ENCODE data around the gene SERPINI1.
A peak's percentile ranks its signal among the peaks of the same experiment; 100 is the strongest.

SERPINI1 gene

GRCh38 chr3:167734498-167735232, 856 bp upstream of the SERPINI1 start, which contains the start of gene PDCD10:
Gene PDCD10, minus strand, starts transcription at chr3:167734892. Its CDS starts 14,735 bp downstream, at chr3:167720157.
- DNase-seq (ENCODE audit: low spot score): peak; percentile 86

- DNase-seq (ENCODE audit: low spot score): no peak
Observed at GRCh38 chr3:167736264-167736787, 805 bp downstream of the SERPINI1 start.

- DNase-seq (ENCODE audit: low spot score): no peak
Observed at GRCh38 chr3:167736997-167737396, 1.5 kb downstream of the SERPINI1 start.

GRCh38 chr3:167738037-167738436, 2.5 kb downstream of the SERPINI1 start:
- DNase-seq (ENCODE audit: low spot score): no peak

GRCh38 chr3:167739190-167739810, 3.8 kb downstream of the SERPINI1 start:
- no peak for DNase-seq (ENCODE audit: low spot score)

- peak; percentile 19 for DNase-seq (ENCODE audit: low spot score)
Observed at GRCh38 chr3:167740961-167741587, 5.6 kb downstream of the SERPINI1 start.

- DNase-seq (ENCODE audit: low spot score): no peak
Observed at GRCh38 chr3:167742338-167742737, 6.8 kb downstream of the SERPINI1 start.

GRCh38 chr3:167743799-167744198, 8.3 kb downstream of the SERPINI1 start:
- DNase-seq (ENCODE audit: low spot score): no peak

- no peak for DNase-seq (ENCODE audit: low spot score)
Observed at GRCh38 chr3:167749209-167749608, 13.7 kb downstream of the SERPINI1 start.

GRCh38 chr3:167749728-167750127, 14.2 kb downstream of the SERPINI1 start:
- DNase-seq (ENCODE audit: low spot score): no peak

GRCh38 chr3:167750272-167750971, 14.9 kb downstream of the SERPINI1 start:
- DNase-seq (ENCODE audit: low spot score): no peak

GRCh38 chr3:167754049-167754448, 18.5 kb downstream of the SERPINI1 start:
- DNase-seq (ENCODE audit: low spot score): no peak

GRCh38 chr3:167761302-167761701, 25.8 kb downstream of the SERPINI1 start:
- DNase-seq (ENCODE audit: low spot score): no peak

GRCh38 chr3:167762296-167762695, 26.8 kb downstream of the SERPINI1 start:
- no peak for DNase-seq (ENCODE audit: low spot score)

- no peak for DNase-seq (ENCODE audit: low spot score)
Observed at GRCh38 chr3:167772992-167773391, 37.5 kb downstream of the SERPINI1 start.

GRCh38 chr3:167773584-167773983, 38.1 kb downstream of the SERPINI1 start:
- no peak for DNase-seq (ENCODE audit: low spot score)

GRCh38 chr3:167776066-167776685, 40.7 kb downstream of the SERPINI1 start:
- no peak for DNase-seq (ENCODE audit: low spot score)

GRCh38 chr3:167777356-167777755, 41.8 kb downstream of the SERPINI1 start:
- DNase-seq (ENCODE audit: low spot score): no peak

GRCh38 chr3:167780214-167780883, 44.8 kb downstream of the SERPINI1 start:
- no peak for DNase-seq (ENCODE audit: low spot score)

GRCh38 chr3:167783781-167784180, 48.3 kb downstream of the SERPINI1 start:
- DNase-seq (ENCODE audit: low spot score): no peak

- DNase-seq (ENCODE audit: low spot score): no peak
Observed at GRCh38 chr3:167785790-167786189, 50.3 kb downstream of the SERPINI1 start.
